HG03439 (cell line): ENCODE data around the gene ABL2.

Experiments used
- ATAC-seq: cut with Tn5 transposase; IDR thresholded peaks from one replicate; pipeline ENCODE4 v1.9.1; 2021; ENCODE audit warnings: mild to moderate bottlenecking, moderate library complexity; ENCODE audit not compliant: unreplicated experiment

Gene ABL2

GRCh38 chr1:179058487-179059483 is 170.7 kb downstream of the ABL2 start:
- no peak for ATAC-seq

GRCh38 chr1:179055937-179056336 is 173.5 kb downstream of the ABL2 start:
- ATAC-seq: no peak

- ATAC-seq: no peak
Measured at GRCh38 chr1:179053486-179053885, 176.0 kb downstream of the ABL2 start.

GRCh38 chr1:179052776-179053175 is 176.7 kb downstream of the ABL2 start:
- ATAC-seq: no peak
